ENCODE data around the gene SPATA2. TPM values are rescaled to one million over a fixed set of nuclear protein-coding genes. Genes with fewer than 3 reads are reported as not detected.

Gene SPATA2
- total RNA-seq, 1 donor from 2014 or later: 10.3 TPM

DNA sequence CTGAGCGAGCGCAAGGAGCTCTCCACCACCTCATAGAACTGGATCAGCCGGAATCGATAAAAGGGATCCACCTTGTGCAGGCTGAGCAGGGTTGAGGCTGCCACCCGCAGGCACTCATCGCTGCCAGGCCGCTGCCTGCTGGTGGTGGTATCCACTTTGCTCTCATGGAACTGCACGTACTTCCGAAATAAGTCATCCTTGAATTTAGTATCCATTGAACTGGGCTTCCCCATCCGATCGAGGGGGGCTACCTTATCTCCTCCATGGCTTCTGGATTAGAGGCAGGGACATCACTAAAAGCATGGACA, 7.1 kb downstream of the SPATA2 start:
- no peak for TF ChIP-seq CTCF (conservative IDR thresholded peaks at IDR 0.05)
- H3K27me3 Mint-ChIP-seq (ENCODE audit: low read depth): no peaks in the 10 kb centered on the region

GRCh38 chr20:49907405-49908257, 7.7 kb downstream of the SPATA2 start:
- H3K4me3 Mint-ChIP-seq: no peak overlapping the region
- no peak for DNase-seq (ENCODE audit: low read depth, low spot score)
- no peaks in the 10 kb centered on the region for H3K9me3 Mint-ChIP-seq
- no peaks in the 10 kb centered on the region for H3K27me3 Mint-ChIP-seq (ENCODE audit: low read depth)
- no peak for TF ChIP-seq CTCF (conservative IDR thresholded peaks at IDR 0.05)
- no peak overlapping the region for H3K27ac Mint-ChIP-seq (ENCODE audit: unreplicated experiment)
- peaks cover 10% of the 10 kb centered on the region for H3K4me1 Mint-ChIP-seq
- peaks cover 7% of the 10 kb centered on the region for H3K36me3 Mint-ChIP-seq (ENCODE audit: low read depth)

More for the DNA sequence above, 7.1 kb downstream of the SPATA2 start:
- Mint-ChIP-seq H3K4me1 (peaks cover 10% of the 10 kb centered on the region), H3K9me3 (no peaks in the 10 kb centered on the region), H3K4me3 (no peak overlapping the region), H3K27ac (ENCODE audit: unreplicated experiment) (no peak overlapping the region), H3K36me3 (ENCODE audit: low read depth) (peaks cover 7% of the 10 kb centered on the region)
- DNase-seq (ENCODE audit: low read depth, low spot score): no peak

GRCh38 chr20:49906615-49907154, 8.6 kb downstream of the SPATA2 start:
- DNase-seq (ENCODE audit: low read depth, low spot score): no peak
- no peak for TF ChIP-seq CTCF (conservative IDR thresholded peaks at IDR 0.05)
- H3K9me3 Mint-ChIP-seq: no peaks in the 10 kb centered on the region
- no peaks in the 10 kb centered on the region for H3K27me3 Mint-ChIP-seq (ENCODE audit: low read depth)
- peaks cover 7% of the 10 kb centered on the region for H3K4me1 Mint-ChIP-seq
- H3K27ac Mint-ChIP-seq (ENCODE audit: unreplicated experiment): no peak overlapping the region
- no peak overlapping the region for H3K4me3 Mint-ChIP-seq
- H3K36me3 Mint-ChIP-seq (ENCODE audit: low read depth): peaks cover 7% of the 10 kb centered on the region

DNA sequence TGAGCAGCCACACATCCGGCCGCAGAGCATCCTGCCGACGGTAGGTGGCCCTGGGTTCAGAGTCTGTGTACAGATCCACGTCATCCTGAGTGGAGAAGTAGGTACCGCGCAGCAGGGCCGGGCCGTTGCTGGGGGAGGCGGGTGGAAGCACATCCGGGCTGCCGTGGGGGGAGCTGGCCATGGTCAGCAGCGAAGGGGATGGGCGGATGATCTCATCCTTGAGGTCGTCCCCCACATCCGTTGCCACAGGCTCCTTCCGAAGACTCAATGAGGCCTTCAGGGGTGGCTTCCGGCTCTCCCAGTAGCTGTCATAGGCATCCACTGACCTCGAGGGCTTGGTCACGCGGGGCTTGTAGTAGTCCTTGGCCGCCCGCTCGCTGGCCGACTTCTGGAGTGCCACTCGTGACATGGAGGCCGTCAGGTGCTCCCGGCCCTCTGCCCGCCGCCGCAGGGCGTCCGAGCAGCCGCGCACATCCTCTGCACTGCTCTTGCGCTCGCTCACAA, 9.2 kb downstream of the SPATA2 start:
- no peaks in the 10 kb centered on the region for H3K27me3 Mint-ChIP-seq (ENCODE audit: low read depth)
- no peak overlapping the region for H3K27ac Mint-ChIP-seq (ENCODE audit: unreplicated experiment)
- peaks cover 7% of the 10 kb centered on the region for H3K4me1 Mint-ChIP-seq
- H3K9me3 Mint-ChIP-seq: no peaks in the 10 kb centered on the region
- DNase-seq (ENCODE audit: low read depth, low spot score): no peak
- peaks cover 7% of the 10 kb centered on the region for H3K36me3 Mint-ChIP-seq (ENCODE audit: low read depth)
- no peak overlapping the region for H3K4me3 Mint-ChIP-seq
- TF ChIP-seq CTCF (conservative IDR thresholded peaks at IDR 0.05): no peak

GRCh38 chr20:49905415-49906091, 9.8 kb downstream of the SPATA2 start:
- Mint-ChIP-seq H3K9me3 (no peaks in the 10 kb centered on the region), H3K27ac (ENCODE audit: unreplicated experiment) (no peak overlapping the region), H3K4me3 (no peak overlapping the region), H3K36me3 (ENCODE audit: low read depth) (peaks cover 7% of the 10 kb centered on the region), H3K27me3 (ENCODE audit: low read depth) (no peaks in the 10 kb centered on the region), H3K4me1 (peaks cover 7% of the 10 kb centered on the region)
- TF ChIP-seq CTCF (conservative IDR thresholded peaks at IDR 0.05): no peak
- DNase-seq (ENCODE audit: low read depth, low spot score): no peak
